Prostate gland (tissue), 2 donors: ENCODE data around the gene ATP23.

Experiments used
- CTCF ChIP-seq, 4 experiments: fragments of 200-600 bp in 2 of 4; fragments of 450-650 bp in 2 of 4; sonication (generic) in 2 of 4; IDR thresholded peaks; 1 replicate in 3 of 4; 2 replicates in 1 of 4; pipeline ENCODE4 v1.5.1; 2016 to 2019; ENCODE audit warnings: antibody characterized with exemption in 4 of 4, mild to moderate bottlenecking in 2 of 4, moderate library complexity in 2 of 4
- POLR2AphosphoS5 ChIP-seq: sonication (generic); formaldehyde crosslinking; IDR thresholded peaks from one replicate; pipeline ENCODE4 v1.6.1; 2017; ENCODE audit warnings: antibody characterized with exemption

DNA sequence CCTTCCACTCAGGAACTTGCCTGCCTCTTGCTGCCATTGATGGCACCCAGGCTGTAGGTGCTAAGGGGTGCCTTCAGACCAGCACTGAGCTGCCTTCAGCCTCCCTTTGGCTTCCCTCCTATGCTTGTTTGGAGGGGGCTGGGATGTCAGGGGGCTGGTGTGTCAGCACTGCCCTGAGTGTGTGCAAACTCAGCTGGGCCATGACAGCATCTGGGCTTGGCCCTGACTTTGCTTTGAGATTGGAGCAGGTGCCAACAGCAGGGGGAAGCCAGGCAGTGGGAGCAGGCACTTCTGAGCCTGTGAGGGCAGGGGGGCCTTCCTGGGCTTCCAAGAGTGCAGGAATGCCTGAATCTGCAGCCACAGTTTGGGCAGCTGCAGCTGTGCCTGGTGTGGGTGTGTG is 56.9 kb downstream of the ATP23 start:
- TF ChIP-seq CTCF (IDR thresholded peaks at IDR 0.05) (no peak), POLR2AphosphoS5 (no peak)
